Panc1 (cell line): ENCODE measurements around the gene NPAS2. TPM values are rescaled to one million over a fixed set of nuclear protein-coding genes. Genes with fewer than 3 reads are reported as not detected.
A peak's percentile ranks its signal among the peaks of the same experiment; 100 is the strongest.

Experiments used
- ATAC-seq: fragments of 200-7000 bp; cut with Tn5 transposase; 2 replicates; pipeline ENCODE4 v1.9.1; 2020; ENCODE audit warnings: mild to moderate bottlenecking, moderate library complexity
- BruUV-seq: library from RNA; stranded (reverse); fragments of 400-500 nt; replicated peaks from 2 replicates; lab custom pipeline; 2021; lab: Mats Ljungman, UMichigan
- CTCF ChIA-PET: fragments of 300-600 bp; sonication (Branson Sonifier 250); formaldehyde crosslinking; loops from one replicate; lab custom pipeline; 2022; ENCODE audit warnings: antibody characterized with exemption; lab: Charles Lee
- POLR2A ChIA-PET: fragments of 300-600 bp; sonication (Branson Sonifier 250); formaldehyde crosslinking; loops from one replicate; lab custom pipeline; 2022; ENCODE audit warnings: antibody characterized with exemption; lab: Charles Lee
- DNase-seq: peaks from one replicate; pipeline ENCODE4 v3.0.0-alpha.2; 2010; ENCODE audit warnings: low read depth, low spot score
- H3K27ac ChIP-seq: 2 replicates; pipeline ENCODE4 v1.5.1; 2011; ENCODE audit warnings: mild to moderate bottlenecking, low read length, inconsistent platforms
- H3K27me3 ChIP-seq: fragments of 200-500 bp; sonication (Bioruptor generic); 2 replicates; pipeline ENCODE4 v1.6.0; 2014; ENCODE audit warnings: low read length, inconsistent platforms; ENCODE audit not compliant: control insufficient read depth, insufficient read depth
- H3K36me3 ChIP-seq: fragments of 200-500 bp; sonication (Bioruptor generic); 2 replicates; pipeline ENCODE4 v1.5.1; 2014; ENCODE audit warnings: inconsistent platforms, mild to moderate bottlenecking, low read length, moderate library complexity; ENCODE audit not compliant: control insufficient read depth, insufficient read depth
- H3K4me1 ChIP-seq: 2 replicates; pipeline ENCODE4 v1.5.1; 2011; ENCODE audit warnings: inconsistent platforms, mild to moderate bottlenecking, low read length, moderate library complexity; ENCODE audit not compliant: control insufficient read depth, insufficient read depth
- H3K4me3 ChIP-seq, 2 experiments: 2 replicates each; pipeline ENCODE4 v1.5.1; 2011 to 2012; ENCODE audit warnings: low read depth in 2 of 2, low read length in 2 of 2, mild to moderate bottlenecking in 2 of 2, inconsistent platforms in 1 of 2, moderate library complexity in 1 of 2
- H3K9me3 ChIP-seq: fragments of 200-500 bp; sonication (Bioruptor generic); 2 replicates; pipeline ENCODE4 v1.5.1; 2014; ENCODE audit warnings: low read depth, mild to moderate bottlenecking, inconsistent platforms, low read length, moderate library complexity; ENCODE audit not compliant: control insufficient read depth, insufficient read depth
- POLR2AphosphoS5 ChIP-seq: IDR thresholded peaks from 2 replicates; pipeline ENCODE4 v1.6.1; 2012; ENCODE audit warnings: mild to moderate bottlenecking, low read depth, low read length, moderate library complexity
- SIN3A ChIP-seq: IDR thresholded peaks from 2 replicates; pipeline ENCODE4 v1.6.1; 2012; ENCODE audit warnings: low read depth, mild to moderate bottlenecking, low read length, moderate library complexity, borderline replicate concordance; ENCODE audit not compliant: insufficient read depth
- TCF7L2 ChIP-seq: IDR thresholded peaks from 2 replicates; pipeline ENCODE4 v1.6.1; 2011; ENCODE audit warnings: mild to moderate bottlenecking, low read depth, low read length, inconsistent platforms
- in situ Hi-C: cut with HindIII; loops from 2 replicates; pipeline ENCODE4 v1.10.0; 2016; ENCODE audit warnings: low sequenced_read_pairs, low pct_unique_long_range_greater_than_20kb
- intact Hi-C: fragments of 100-400 bp; cut with micrococcal nuclease; formaldehyde crosslinking; loops from one replicate; pipeline ENCODE4 v1.10.0; 2022; ENCODE audit not compliant: unreplicated experiment
- total RNA-seq: library from RNA; stranded (reverse); gene quantifications from one replicate; pipeline ENCODE4 v1.2.1, GENCODE V29; 2021; ENCODE audit not compliant: unreplicated experiment
- TF ChIP-seq, protein P1 (sequence below), 2 experiments: IDR thresholded peaks; 2 replicates each; pipeline ENCODE4 v1.6.1; 2011 to 2012; ENCODE audit warnings: low read depth in 2 of 2, control low read depth in 1 of 2, low read length in 1 of 2, mild to moderate bottlenecking in 1 of 2, moderate library complexity in 1 of 2; ENCODE audit not compliant: insufficient read depth in 1 of 2
- TF ChIP-seq, protein P2 (sequence below): fragments of 450-650 bp; IDR thresholded peaks from 2 replicates; pipeline ENCODE4 v1.5.1; 2017; ENCODE audit warnings: mild to moderate bottlenecking

NPAS2 gene
- total RNA-seq, 1 experiment from 2014 or later, result 72.8 TPM

DNA sequence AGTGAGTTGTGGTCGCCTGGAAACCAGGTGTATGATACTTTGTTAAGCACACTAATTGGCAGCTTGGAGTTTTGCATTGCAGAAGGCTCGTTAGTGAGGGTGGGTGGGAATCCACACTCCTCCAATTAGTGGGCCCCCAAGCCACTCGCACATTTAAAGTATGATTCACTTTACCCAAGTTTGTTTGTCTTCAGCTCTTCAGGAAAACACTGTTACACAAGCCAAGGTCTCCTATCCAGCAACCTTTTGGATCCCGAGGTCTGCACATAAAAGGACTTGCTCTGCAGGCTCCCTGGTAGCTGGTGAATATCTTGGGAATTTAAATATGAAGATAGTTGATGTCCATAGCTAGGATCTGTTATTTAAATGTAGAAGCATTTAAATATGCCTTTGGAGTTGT is 66.1 kb downstream of the NPAS2 start:
- H3K27ac ChIP-seq, result peak overlapping the region; percentile 61; the same call in 1 of the 2 replicates
- BruUV-seq, result no TSS peak
- intact Hi-C loops (no loop called here), in situ Hi-C loops (no loop called here)
- CTCF ChIA-PET, result interaction anchor here (0.6 kb wide), 1 partner anchor 155 kb away, joined by 3 read pairs; no protein-coding TSS in a partner anchor
- peaks cover 33% of the 10 kb centered on the region for H3K4me1 ChIP-seq
- no peaks in the 10 kb centered on the region for H3K36me3 ChIP-seq
- H3K9me3 ChIP-seq, result no peaks in the 10 kb centered on the region
- H3K4me3 ChIP-seq, result no peak overlapping the region
- DNase-seq (no peak), ATAC-seq (no peak)
- H3K27me3 ChIP-seq, result no peaks in the 10 kb centered on the region
- POLR2A ChIA-PET, result no interaction called here
- TF ChIP-seq, protein P1, sequence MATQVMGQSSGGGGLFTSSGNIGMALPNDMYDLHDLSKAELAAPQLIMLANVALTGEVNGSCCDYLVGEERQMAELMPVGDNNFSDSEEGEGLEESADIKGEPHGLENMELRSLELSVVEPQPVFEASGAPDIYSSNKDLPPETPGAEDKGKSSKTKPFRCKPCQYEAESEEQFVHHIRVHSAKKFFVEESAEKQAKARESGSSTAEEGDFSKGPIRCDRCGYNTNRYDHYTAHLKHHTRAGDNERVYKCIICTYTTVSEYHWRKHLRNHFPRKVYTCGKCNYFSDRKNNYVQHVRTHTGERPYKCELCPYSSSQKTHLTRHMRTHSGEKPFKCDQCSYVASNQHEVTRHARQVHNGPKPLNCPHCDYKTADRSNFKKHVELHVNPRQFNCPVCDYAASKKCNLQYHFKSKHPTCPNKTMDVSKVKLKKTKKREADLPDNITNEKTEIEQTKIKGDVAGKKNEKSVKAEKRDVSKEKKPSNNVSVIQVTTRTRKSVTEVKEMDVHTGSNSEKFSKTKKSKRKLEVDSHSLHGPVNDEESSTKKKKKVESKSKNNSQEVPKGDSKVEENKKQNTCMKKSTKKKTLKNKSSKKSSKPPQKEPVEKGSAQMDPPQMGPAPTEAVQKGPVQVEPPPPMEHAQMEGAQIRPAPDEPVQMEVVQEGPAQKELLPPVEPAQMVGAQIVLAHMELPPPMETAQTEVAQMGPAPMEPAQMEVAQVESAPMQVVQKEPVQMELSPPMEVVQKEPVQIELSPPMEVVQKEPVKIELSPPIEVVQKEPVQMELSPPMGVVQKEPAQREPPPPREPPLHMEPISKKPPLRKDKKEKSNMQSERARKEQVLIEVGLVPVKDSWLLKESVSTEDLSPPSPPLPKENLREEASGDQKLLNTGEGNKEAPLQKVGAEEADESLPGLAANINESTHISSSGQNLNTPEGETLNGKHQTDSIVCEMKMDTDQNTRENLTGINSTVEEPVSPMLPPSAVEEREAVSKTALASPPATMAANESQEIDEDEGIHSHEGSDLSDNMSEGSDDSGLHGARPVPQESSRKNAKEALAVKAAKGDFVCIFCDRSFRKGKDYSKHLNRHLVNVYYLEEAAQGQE (IDR thresholded peaks at IDR 0.05; ENCODE audit: insufficient read depth in 1 of 2, low read depth in 2 of 2, low read length in 1 of 2), result no peak
- TF ChIP-seq TCF7L2 (no peak), SIN3A (no peak), POLR2AphosphoS5 (no peak)
- TF ChIP-seq, protein P2, sequence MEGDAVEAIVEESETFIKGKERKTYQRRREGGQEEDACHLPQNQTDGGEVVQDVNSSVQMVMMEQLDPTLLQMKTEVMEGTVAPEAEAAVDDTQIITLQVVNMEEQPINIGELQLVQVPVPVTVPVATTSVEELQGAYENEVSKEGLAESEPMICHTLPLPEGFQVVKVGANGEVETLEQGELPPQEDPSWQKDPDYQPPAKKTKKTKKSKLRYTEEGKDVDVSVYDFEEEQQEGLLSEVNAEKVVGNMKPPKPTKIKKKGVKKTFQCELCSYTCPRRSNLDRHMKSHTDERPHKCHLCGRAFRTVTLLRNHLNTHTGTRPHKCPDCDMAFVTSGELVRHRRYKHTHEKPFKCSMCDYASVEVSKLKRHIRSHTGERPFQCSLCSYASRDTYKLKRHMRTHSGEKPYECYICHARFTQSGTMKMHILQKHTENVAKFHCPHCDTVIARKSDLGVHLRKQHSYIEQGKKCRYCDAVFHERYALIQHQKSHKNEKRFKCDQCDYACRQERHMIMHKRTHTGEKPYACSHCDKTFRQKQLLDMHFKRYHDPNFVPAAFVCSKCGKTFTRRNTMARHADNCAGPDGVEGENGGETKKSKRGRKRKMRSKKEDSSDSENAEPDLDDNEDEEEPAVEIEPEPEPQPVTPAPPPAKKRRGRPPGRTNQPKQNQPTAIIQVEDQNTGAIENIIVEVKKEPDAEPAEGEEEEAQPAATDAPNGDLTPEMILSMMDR, result no peak

DNA sequence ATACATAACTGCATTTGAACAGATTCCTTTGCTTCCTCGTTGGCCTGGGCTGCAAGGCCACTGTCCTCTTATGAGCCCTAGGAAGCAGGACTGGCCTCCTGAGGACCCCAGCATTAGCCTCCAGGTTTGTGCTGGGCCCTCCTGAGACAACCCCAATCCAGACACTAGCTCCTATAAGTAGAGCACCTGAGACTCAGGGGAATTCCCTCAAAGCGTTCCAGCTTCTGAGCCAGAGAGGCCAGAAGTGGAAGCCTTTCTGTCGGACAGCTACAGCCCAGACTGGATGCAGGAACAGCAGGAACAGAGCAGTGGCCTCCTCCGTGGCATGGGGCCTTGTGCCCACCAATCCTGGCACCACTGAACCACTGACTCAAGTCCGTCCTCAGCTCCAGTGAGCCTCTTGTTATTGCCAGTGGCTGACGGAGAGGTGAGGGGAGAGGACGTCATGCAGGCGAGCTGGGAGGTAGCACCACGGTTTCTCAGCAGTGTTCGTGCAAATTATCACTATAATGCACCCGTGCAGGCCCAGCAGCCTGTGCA is 67.2 kb downstream of the NPAS2 start:
- no peaks in the 10 kb centered on the region for H3K27me3 ChIP-seq
- ChIA-PET POLR2A (no interaction called here), CTCF (interaction anchor here (0.6 kb wide), 1 partner anchor 179 kb away, joined by 3 read pairs; no protein-coding TSS in a partner anchor)
- no TSS peak for BruUV-seq
- in situ Hi-C loops (no loop called here), intact Hi-C loops (no loop called here)
- peaks cover 37% of the 10 kb centered on the region for H3K4me1 ChIP-seq
- H3K36me3 ChIP-seq, result no peaks in the 10 kb centered on the region
- H3K27ac ChIP-seq, result peak overlapping the region; percentile 61
- no peak for DNase-seq
- no peak overlapping the region for H3K4me3 ChIP-seq
- no peaks in the 10 kb centered on the region for H3K9me3 ChIP-seq
- 0 out of 2 replicates have a peak, but pooled peaks have one; percentile 19 for ATAC-seq
- TF ChIP-seq, protein P1 (IDR thresholded peaks at IDR 0.05; ENCODE audit: insufficient read depth in 1 of 2, low read depth in 2 of 2, low read length in 1 of 2), result no peak
- TF ChIP-seq SIN3A, result no peak
- no peak for TF ChIP-seq TCF7L2
- TF ChIP-seq, protein P2, result no peak
